Mucosa of stomach (tissue), 1 donor: ENCODE data around the gene SCARF2.
"Not testable (repeated sequence)": the region's sequence is repeated elsewhere in the genome, so short reads cannot be mapped to it uniquely, and the experiment has no call there.

Source experiments
- H3K27me3 ChIP-seq: one replicate; pipeline ENCODE4 v1.7.0; 2013; ENCODE audit warnings: mild to moderate bottlenecking, low read length; ENCODE audit not compliant: control insufficient read depth, insufficient read depth
- H3K36me3 ChIP-seq: one replicate; pipeline ENCODE4 v1.7.0; 2013; ENCODE audit warnings: low read length; ENCODE audit not compliant: control insufficient read depth, insufficient read depth
- H3K4me1 ChIP-seq: one replicate; pipeline ENCODE4 v1.7.0; 2013; ENCODE audit warnings: mild to moderate bottlenecking, low read length; ENCODE audit not compliant: control insufficient read depth, insufficient read depth
- H3K4me3 ChIP-seq: one replicate; pipeline ENCODE4 v1.7.0; 2013; ENCODE audit warnings: low read length
- H3K9ac ChIP-seq: one replicate; pipeline ENCODE4 v1.7.0; 2013; ENCODE audit warnings: mild to moderate bottlenecking, low read length, moderate library complexity
- H3K9me3 ChIP-seq: one replicate; pipeline ENCODE4 v1.7.0; 2013; ENCODE audit warnings: mild to moderate bottlenecking, low read length, moderate library complexity; ENCODE audit not compliant: control insufficient read depth
- donor health status: Pancreatic carcinoma.

Gene SCARF2

GRCh38 chr22:20398420-20398819 is 39.2 kb downstream of the SCARF2 start:
- H3K36me3 ChIP-seq, result no peaks in the 10 kb centered on the region
- peaks cover 17% of the 10 kb centered on the region for H3K4me1 ChIP-seq
- no peaks in the 10 kb centered on the region for H3K27me3 ChIP-seq
- H3K9me3 ChIP-seq, result no peaks in the 10 kb centered on the region
- H3K4me3 ChIP-seq, result no peak overlapping the region
- H3K9ac ChIP-seq, result no peak overlapping the region

DNA sequence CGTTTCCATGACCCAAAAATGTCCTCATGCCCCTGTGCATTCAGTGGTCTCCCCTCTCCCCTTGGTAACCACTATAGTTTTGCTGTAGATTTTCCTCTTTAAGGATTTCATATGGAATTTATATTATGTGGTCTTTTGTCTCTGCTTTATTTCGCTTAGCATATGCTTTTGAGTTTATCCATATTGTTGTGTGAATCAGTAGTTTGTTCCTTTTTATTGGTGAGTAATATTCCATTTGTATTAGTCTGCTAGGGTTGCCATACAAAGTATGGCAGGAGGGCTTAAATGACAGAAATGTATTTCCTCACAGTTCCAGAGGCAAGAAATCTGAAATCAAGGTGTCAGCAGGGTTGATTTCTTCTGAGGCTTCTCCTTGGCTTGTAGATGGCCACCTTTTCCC is 40.1 kb downstream of the SCARF2 start:
- Histone ChIP-seq H3K4me1 (peaks cover 20% of the 10 kb centered on the region), H3K36me3 (no peaks in the 10 kb centered on the region), H3K9ac (no peak overlapping the region), H3K4me3 (no peak overlapping the region), H3K27me3 (no peaks in the 10 kb centered on the region), H3K9me3 (no peaks in the 10 kb centered on the region)

DNA sequence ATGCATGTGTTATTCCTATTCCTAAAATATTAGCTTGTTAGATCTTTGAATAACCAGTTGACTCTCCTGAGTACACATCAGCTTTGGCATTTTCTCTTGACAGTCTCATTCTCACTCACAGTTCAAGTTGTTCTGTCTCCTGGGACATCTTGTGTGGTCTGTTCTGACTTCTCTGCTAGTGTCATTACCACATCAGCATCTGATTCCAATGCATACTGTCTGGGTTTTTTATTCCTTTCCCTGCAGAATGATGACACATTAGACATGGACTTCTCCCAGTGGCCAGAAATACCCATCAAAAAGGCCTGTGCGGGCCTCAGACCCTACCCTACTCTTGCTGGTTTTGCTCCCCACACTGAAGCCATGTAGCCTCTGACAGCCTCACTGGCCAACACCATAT is 41.0 kb downstream of the SCARF2 start:
- Histone ChIP-seq H3K9me3 (no peaks in the 10 kb centered on the region), H3K27me3 (no peaks in the 10 kb centered on the region), H3K36me3 (no peaks in the 10 kb centered on the region), H3K9ac (no peak overlapping the region), H3K4me3 (no peak overlapping the region), H3K4me1 (peaks cover 20% of the 10 kb centered on the region)

DNA sequence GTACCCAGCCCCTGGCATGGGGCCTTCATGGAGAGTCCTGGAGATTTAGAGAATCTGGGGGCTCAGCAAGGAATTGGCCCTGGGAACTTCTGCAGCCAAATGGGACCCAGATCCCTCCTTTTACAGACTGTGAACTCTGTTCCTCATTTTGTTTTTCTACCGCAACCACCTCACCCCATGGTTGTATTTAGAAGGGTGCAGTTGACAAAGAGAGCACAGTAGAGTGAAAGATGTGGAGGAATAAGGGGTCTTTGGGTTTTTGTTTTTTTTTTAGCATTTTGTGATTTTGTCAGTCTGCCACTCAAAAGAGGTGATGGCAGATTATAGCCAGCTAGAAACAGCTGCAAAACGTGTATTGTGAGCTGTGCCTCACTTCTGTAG is 41.7 kb downstream of the SCARF2 start:
- Histone ChIP-seq H3K9ac (no peak overlapping the region), H3K36me3 (no peaks in the 10 kb centered on the region), H3K4me1 (peaks cover 20% of the 10 kb centered on the region), H3K27me3 (no peaks in the 10 kb centered on the region), H3K9me3 (no peaks in the 10 kb centered on the region), H3K4me3 (no peak overlapping the region)

DNA sequence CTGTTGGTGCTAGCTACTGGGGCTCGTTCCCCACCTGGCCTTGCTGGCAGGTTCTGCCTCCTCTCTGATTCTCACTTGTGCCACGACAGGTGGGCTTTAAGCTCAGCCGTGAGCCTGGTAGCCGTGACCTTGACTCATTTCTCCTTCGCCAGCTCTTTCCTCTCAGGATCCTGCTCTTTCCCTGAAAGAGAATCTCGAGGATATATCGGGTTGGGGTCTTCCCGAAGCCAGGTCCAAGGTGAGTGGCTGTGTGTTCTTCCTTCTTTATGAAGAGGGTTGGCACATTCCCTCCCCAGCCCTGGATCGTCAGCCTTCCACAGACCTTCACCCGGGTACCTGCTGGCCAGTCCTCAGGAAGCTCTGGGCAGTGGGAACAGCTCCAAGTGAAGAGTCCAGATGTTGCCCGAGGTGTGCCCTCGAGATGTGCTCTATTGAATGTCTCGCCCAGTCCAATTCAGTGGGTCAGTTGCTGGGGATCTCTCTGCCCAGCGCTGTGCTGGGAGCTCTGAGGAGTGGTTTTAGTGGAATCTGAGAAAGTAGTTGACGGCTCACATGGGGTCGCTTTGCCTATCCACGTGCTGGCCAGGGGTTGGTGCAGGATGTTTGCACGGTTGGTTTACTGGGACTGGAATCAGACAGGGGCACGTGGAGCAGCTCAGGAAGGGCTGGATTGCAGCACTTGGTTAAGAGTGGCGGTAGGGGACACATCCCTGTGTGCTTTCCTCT is 42.3 kb downstream of the SCARF2 start:
- Histone ChIP-seq H3K9ac (peak overlapping the region; percentile 74), H3K4me1 (peaks cover 20% of the 10 kb centered on the region), H3K9me3 (no peaks in the 10 kb centered on the region), H3K27me3 (no peaks in the 10 kb centered on the region), H3K4me3 (no peak overlapping the region), H3K36me3 (no peaks in the 10 kb centered on the region)

DNA sequence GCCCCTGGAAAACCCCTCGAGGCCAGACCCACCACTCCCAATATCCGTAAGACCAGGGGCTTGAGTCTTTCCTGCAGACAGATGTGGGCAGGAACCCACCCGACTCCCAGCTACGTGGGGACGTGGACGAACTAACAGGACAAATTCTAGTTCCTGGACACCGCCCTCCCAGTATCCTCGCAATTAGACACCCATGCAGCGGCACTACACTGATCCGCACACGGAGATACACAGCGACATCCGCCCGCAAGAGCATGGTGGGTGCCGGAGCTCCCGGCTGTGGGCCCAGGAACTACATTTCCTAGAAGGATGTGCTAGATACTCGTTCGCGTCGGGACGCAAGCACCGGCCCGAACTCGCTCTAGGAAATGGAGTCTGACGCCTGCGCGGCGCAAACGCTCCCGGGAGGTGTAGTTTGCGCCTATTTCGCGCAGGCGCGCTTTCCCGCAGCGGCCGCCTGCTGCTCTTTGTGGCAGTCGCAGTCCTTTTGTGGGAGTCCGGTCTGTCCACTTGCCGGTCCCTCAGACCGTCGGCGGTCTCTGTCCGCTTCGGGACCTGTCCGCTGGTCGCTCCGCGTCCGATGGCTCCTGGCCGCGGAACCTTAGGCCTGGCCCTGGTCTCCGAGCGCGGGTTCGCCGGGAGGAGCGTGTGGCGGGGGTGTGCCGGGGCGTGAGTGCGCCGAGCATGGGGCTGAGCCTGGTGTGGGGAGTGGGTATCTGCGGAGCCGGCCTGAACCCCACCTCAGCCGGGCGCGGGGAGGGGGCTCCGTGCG is 43.7 kb downstream of the SCARF2 start, which contains the start of gene ZNF74:
Gene ZNF74 (plus strand): TSS at position 447 of the 772 bp plus-strand sequence. CDS start 478 bp downstream, outside the sequence.
- Histone ChIP-seq H3K4me3 (peak within 1 kb of the TSS; percentile 82), H3K9me3 (no peaks in the 10 kb centered on the region), H3K27me3 (no peaks in the 10 kb centered on the region), H3K36me3 (no peaks in the 10 kb centered on the region), H3K4me1 (peaks cover 20% of the 10 kb centered on the region), H3K9ac (peak within 1 kb of the TSS; percentile 74)

GRCh38 chr22:20392983-20393704 is 44.5 kb downstream of the SCARF2 start:
- no peaks in the 10 kb centered on the region for H3K9me3 ChIP-seq
- H3K4me3 ChIP-seq, result peak overlapping the region; percentile 82
- peak overlapping the region; percentile 74 for H3K9ac ChIP-seq
- H3K27me3 ChIP-seq, result peaks cover 2% of the 10 kb centered on the region
- peaks cover 20% of the 10 kb centered on the region for H3K4me1 ChIP-seq
- no peaks in the 10 kb centered on the region for H3K36me3 ChIP-seq

DNA sequence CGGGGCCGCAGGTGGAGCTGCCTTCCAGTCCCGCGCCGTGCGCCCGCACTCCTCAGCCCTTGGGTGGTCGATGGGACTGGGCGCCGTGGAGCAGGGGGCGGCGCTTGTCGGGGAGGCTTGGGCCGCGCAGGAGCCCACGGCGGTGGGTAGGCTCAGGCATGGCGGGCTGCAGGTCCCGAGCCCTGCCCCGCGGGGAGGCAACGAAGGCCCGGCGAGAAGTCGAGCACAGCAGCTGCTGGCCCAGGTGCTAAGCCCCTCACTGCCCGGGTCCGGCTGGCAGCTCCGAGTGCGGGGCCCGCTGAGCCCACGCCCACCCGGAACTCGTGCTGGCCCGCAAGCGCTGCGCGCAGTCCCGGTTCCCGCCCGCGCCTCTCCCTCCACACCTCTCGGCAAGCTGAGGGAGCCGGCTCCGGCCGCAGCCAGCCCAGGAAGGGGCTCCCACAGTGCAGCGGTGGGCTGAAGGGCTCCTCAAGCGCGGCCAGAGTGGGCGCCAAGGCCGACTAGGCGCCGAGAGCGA is 45.2 kb downstream of the SCARF2 start:
- not testable (repeated sequence) for H3K9ac ChIP-seq, H3K27me3 ChIP-seq, H3K9me3 ChIP-seq, H3K36me3 ChIP-seq, H3K4me3 ChIP-seq
- peaks cover 20% of the 10 kb centered on the region for H3K4me1 ChIP-seq

DNA sequence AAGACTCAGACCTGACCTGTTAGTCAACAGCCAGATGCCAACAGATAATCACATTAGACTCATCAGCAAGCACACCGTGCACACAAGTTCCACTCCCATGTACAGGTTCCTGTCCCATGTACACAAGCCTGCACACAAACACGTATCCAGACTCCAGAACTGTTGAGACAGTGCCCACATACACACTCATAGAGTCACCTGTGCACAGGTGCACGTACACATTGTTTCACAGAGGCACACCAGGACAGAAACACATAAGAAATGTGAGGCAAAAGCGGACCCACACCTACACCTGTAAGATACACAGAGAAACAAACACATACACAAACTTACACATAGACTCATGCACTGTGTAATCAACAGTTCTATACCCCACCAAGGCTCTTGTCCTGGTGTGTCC is 46.4 kb downstream of the SCARF2 start:
- no peaks in the 10 kb centered on the region for H3K9me3 ChIP-seq
- peaks cover 2% of the 10 kb centered on the region for H3K27me3 ChIP-seq
- no peak overlapping the region for H3K4me3 ChIP-seq
- no peak overlapping the region for H3K9ac ChIP-seq
- peaks cover 20% of the 10 kb centered on the region for H3K4me1 ChIP-seq
- H3K36me3 ChIP-seq, result no peaks in the 10 kb centered on the region

DNA sequence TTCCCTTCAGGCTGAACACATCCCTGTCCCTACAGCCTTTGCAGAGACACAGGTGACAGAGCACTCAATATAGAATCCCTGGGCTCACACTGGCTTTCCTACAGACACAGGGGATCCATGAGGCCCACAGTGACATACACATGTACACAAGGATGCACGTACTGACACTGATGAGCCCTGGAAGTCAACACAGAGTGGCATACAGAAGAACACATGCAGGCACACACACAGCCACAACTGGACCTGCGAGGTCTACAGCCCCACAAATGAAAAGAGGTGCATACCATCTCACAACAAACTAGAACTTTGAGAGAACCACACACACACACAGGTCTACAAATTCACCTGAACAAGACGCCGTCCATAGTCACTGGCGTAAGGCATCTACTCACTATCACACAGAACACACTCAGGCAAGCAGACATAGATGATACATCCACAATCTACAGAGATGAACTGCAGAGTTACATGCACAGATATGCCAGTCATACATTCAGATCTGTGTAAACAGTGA is 47.2 kb downstream of the SCARF2 start:
- no peak overlapping the region for H3K4me3 ChIP-seq
- H3K9ac ChIP-seq, result no peak overlapping the region
- H3K9me3 ChIP-seq, result no peaks in the 10 kb centered on the region
- H3K36me3 ChIP-seq, result no peaks in the 10 kb centered on the region
- H3K4me1 ChIP-seq, result peaks cover 15% of the 10 kb centered on the region
- H3K27me3 ChIP-seq, result peaks cover 2% of the 10 kb centered on the region

- Histone ChIP-seq H3K27me3 (peaks cover 5% of the 10 kb centered on the region), H3K4me3 (no peak overlapping the region), H3K9ac (no peak overlapping the region), H3K4me1 (peaks cover 5% of the 10 kb centered on the region), H3K36me3 (no peaks in the 10 kb centered on the region), H3K9me3 (no peaks in the 10 kb centered on the region)
These were observed 48.3 kb downstream of the SCARF2 start for GRCh38 chr22:20389288-20389687.
